HEK293 (cell line): ENCODE measurements around the gene NFKBIL1.

ENCODE experiments used
- CTCF ChIP-seq: fragments of 450-650 bp; formaldehyde crosslinking; IDR thresholded peaks from 2 replicates; pipeline ENCODE4 v1.5.1; 2016; ENCODE audit warnings: missing biosample characterization, missing genetic modification characterization
- ZNF292 ChIP-seq: fragments of 450-650 bp; formaldehyde crosslinking; IDR thresholded peaks from 2 replicates; pipeline ENCODE4 v1.5.1; 2016; ENCODE audit warnings: low read depth, missing biosample characterization, missing genetic modification characterization, borderline replicate concordance
- ZNF514 ChIP-seq: fragments of 450-650 bp; formaldehyde crosslinking; IDR thresholded peaks from 2 replicates; pipeline ENCODE4 v1.5.1; 2016; ENCODE audit warnings: missing biosample characterization, missing genetic modification characterization

- no peak for TF ChIP-seq ZNF292 (tag by site-specific recombination)
- no peak for TF ChIP-seq ZNF514
- TF ChIP-seq CTCF (tag by site-specific recombination) = no peak
Measured at GRCh38 chr6:31521835-31522234, 25.6 kb upstream of the NFKBIL1 start.
